ENCODE measurements around the gene BATF2. TPM values are rescaled to one million over a fixed set of nuclear protein-coding genes. Genes with fewer than 3 reads are reported as not detected.

The BATF2 gene
- 0.58 to 0.79 TPM (median 0.63 TPM) in 5 replicates for total RNA-seq (2022; extraction: Qiagen RNA extraction)

GRCh38 chr11:64996710-64997380 is at the start of gene BATF2:
TSS of gene BATF2 (minus strand) at chr11:64996971. CDS start at chr11:64996914, 57 bp downstream.

GRCh38 chr11:65040847-65041622 is 44.3 kb upstream of the BATF2 start, which contains the start of gene SAC3D1:
TSS of gene SAC3D1 (plus strand) at chr11:65041210. CDS start at chr11:65041293, 83 bp downstream.

GRCh38 chr11:65027213-65028067 is 30.7 kb upstream of the BATF2 start, which contains the start of gene SNX15:
TSS of gene SNX15 (plus strand) at chr11:65027439. CDS start at chr11:65027538, 99 bp downstream.

GRCh38 chr11:65013888-65014725 is 17.3 kb upstream of the BATF2 start, which contains the start of gene ARL2:
TSS of gene ARL2 (plus strand) at chr11:65014160. CDS start at chr11:65014208, 48 bp downstream.

GRCh38 chr11:64971421-64972233 is 25.1 kb downstream of the BATF2 start, which contains the start of gene MAJIN:
TSS of gene MAJIN (minus strand) at chr11:64972108. CDS start at chr11:64959405, 12,703 bp downstream.

Other genes starting within 250 kb of the BATF2 start
- gene PYGM, start 237.0 kb downstream of the BATF2 start, total RNA-seq (2022; extraction: Qiagen RNA extraction), result 0.23 to 0.52 TPM (median 0.27 TPM) in 5 replicates
- 146 to 212 TPM (median 156 TPM) in 5 replicates for gene SF1, start 218.4 kb downstream of the BATF2 start, total RNA-seq (2022; extraction: Qiagen RNA extraction)
- gene MAP4K2, start 193.8 kb downstream of the BATF2 start, total RNA-seq (2022; extraction: Qiagen RNA extraction), result 5.3 to 8.8 TPM (median 8.4 TPM) in 5 replicates
- gene MEN1, start 186.4 kb downstream of the BATF2 start, total RNA-seq (2022; extraction: Qiagen RNA extraction), result 28.8 to 40.9 TPM (median 38.1 TPM) in 5 replicates
- 1.3 to 1.8 TPM (median 1.5 TPM) in 5 replicates for gene CDC42BPG, start 152.3 kb downstream of the BATF2 start, total RNA-seq (2022; extraction: Qiagen RNA extraction)
- gene EHD1, start 118.3 kb downstream of the BATF2 start, total RNA-seq (2022; extraction: Qiagen RNA extraction), result 94.8 to 121 TPM (median 111 TPM) in 5 replicates
- gene ATG2A, start 79.8 kb downstream of the BATF2 start, total RNA-seq (2022; extraction: Qiagen RNA extraction), result 13.7 to 22.4 TPM (median 20.9 TPM) in 5 replicates
- 3.4 to 5.3 TPM (median 4.5 TPM) in 5 replicates for gene PPP2R5B, start 72.3 kb downstream of the BATF2 start, total RNA-seq (2022; extraction: Qiagen RNA extraction)
- not detected in 5 replicates for gene GPHA2, start 61.1 kb downstream of the BATF2 start, total RNA-seq (2022; extraction: Qiagen RNA extraction)
- not detected in 5 replicates for gene MAJIN, start 24.9 kb downstream of the BATF2 start, total RNA-seq (2022; extraction: Qiagen RNA extraction)
- 162 to 198 TPM (median 189 TPM) in 5 replicates for gene ARL2, start 17.2 kb upstream of the BATF2 start, total RNA-seq (2022; extraction: Qiagen RNA extraction)
- gene SNX15, start 30.5 kb upstream of the BATF2 start, total RNA-seq (2022; extraction: Qiagen RNA extraction), result 20.8 to 25.4 TPM (median 23.6 TPM) in 5 replicates
- 35.4 to 58.5 TPM (median 57.6 TPM) in 5 replicates for gene SAC3D1, start 44.2 kb upstream of the BATF2 start, total RNA-seq (2022; extraction: Qiagen RNA extraction)
- not detected in 5 replicates for gene NAALADL1, start 61.6 kb upstream of the BATF2 start, total RNA-seq (2022; extraction: Qiagen RNA extraction)
- gene CDCA5, start 87.1 kb upstream of the BATF2 start, total RNA-seq (2022; extraction: Qiagen RNA extraction), result 67.5 to 78.7 TPM (median 73.1 TPM) in 5 replicates
- 35.1 to 37.1 TPM (median 36.6 TPM) in 5 replicates for gene ZFPL1, start 87.3 kb upstream of the BATF2 start, total RNA-seq (2022; extraction: Qiagen RNA extraction)
- gene VPS51, start 99.2 kb upstream of the BATF2 start, total RNA-seq (2022; extraction: Qiagen RNA extraction), result 51.5 to 77.8 TPM (median 55.8 TPM) in 5 replicates
- gene TM7SF2, start 114.9 kb upstream of the BATF2 start, total RNA-seq (2022; extraction: Qiagen RNA extraction), result 4.1 to 7.2 TPM (median 5.6 TPM) in 5 replicates
- gene ZNHIT2, start 120.7 kb upstream of the BATF2 start, total RNA-seq (2022; extraction: Qiagen RNA extraction), result 13.3 to 24.2 TPM (median 21.9 TPM) in 5 replicates
- gene FAU, start 125.2 kb upstream of the BATF2 start, total RNA-seq (2022; extraction: Qiagen RNA extraction), result 834 to 1,066 TPM (median 993 TPM) in 5 replicates
- 67.8 to 77.4 TPM (median 68.7 TPM) in 5 replicates for gene MRPL49, start 125.3 kb upstream of the BATF2 start, total RNA-seq (2022; extraction: Qiagen RNA extraction)
- gene SYVN1, start 137.5 kb upstream of the BATF2 start, total RNA-seq (2022; extraction: Qiagen RNA extraction), result 29.0 to 41.9 TPM (median 39.5 TPM) in 5 replicates
- gene SPDYC, start 173.3 kb upstream of the BATF2 start, total RNA-seq (2022; extraction: Qiagen RNA extraction), result not detected in 5 replicates
- 107 to 119 TPM (median 117 TPM) in 5 replicates for gene CAPN1, start 185.0 kb upstream of the BATF2 start, total RNA-seq (2022; extraction: Qiagen RNA extraction)